GM12878 (cell line): ENCODE measurements around the gene AIF1L. TPM values are rescaled to one million over a fixed set of nuclear protein-coding genes. Genes with fewer than 3 reads are reported as not detected.

Source experiments
- ATAC-seq: fragments of 200-7000 bp; cut with Tn5 transposase; 3 replicates; pipeline ENCODE4 v1.9.1; 2020; ENCODE audit warnings: mild to moderate bottlenecking, moderate library complexity
- BruUV-seq: library from RNA; stranded (reverse); fragments of 400-500 nt; replicated peaks from 2 replicates; lab custom pipeline; 2021; lab: Mats Ljungman, UMichigan
- CTCF ChIA-PET: fragments of 300-600 bp; sonication (Branson Sonifier 250); formaldehyde crosslinking; extraction: SDS; loops from one replicate; lab custom pipeline; 2021; ENCODE audit warnings: inconsistent platforms; lab: Yijun Ruan, JAX
- POLR2A ChIA-PET: fragments of 350-600 bp; formaldehyde crosslinking; extraction: SDS; loops from one replicate; lab custom pipeline; 2021; ENCODE audit warnings: inconsistent platforms; lab: Charles Lee
- RAD21 ChIA-PET: fragments of 300-600 bp; sonication (Branson Sonifier 250); formaldehyde crosslinking; loops from one replicate; lab custom pipeline; 2023; ENCODE audit warnings: antibody characterized with exemption; ENCODE audit not compliant: unreplicated experiment; lab: Charles Lee
- SMC1A ChIA-PET: fragments of 300-600 bp; sonication (Branson Sonifier 250); formaldehyde crosslinking; loops from one replicate; lab custom pipeline; 2023; ENCODE audit not compliant: unreplicated experiment, uncharacterized antibody; lab: Charles Lee
- DNase-seq: peaks from one replicate; pipeline ENCODE4 v3.0.0-alpha.2; 2011; ENCODE audit warnings: low read depth, low spot score
- FAIRE-seq: peaks from 3 replicates; lab custom pipeline; 2011; peaks lifted over from hg19 to GRCh38; lab: Jason Lieb, UNC
- H2AFZ ChIP-seq: 2 replicates; pipeline ENCODE4 v1.6.0; 2011; ENCODE audit warnings: low read depth, low read length, control low read depth; ENCODE audit not compliant: control insufficient read depth
- H3K27ac ChIP-seq: 2 replicates; pipeline ENCODE4 v1.5.1; 2011; ENCODE audit warnings: control low read depth; ENCODE audit not compliant: control insufficient read depth, insufficient read depth
- H3K27me3 ChIP-seq, 2 experiments: replicated peaks in 1 of 2; 2 replicates each; pipeline versions ENCODE4 v1.6.0 to v1.6.1; 2011; ENCODE audit warnings: low read length in 1 of 2; ENCODE audit not compliant: control insufficient read depth in 2 of 2, insufficient read depth in 2 of 2
- H3K36me3 ChIP-seq, 2 experiments: 2 replicates each; pipeline ENCODE4 v1.5.1; 2011; ENCODE audit warnings: low read length in 1 of 2; ENCODE audit not compliant: control insufficient read depth in 2 of 2, insufficient read depth in 2 of 2
- H3K4me1 ChIP-seq: 2 replicates; pipeline ENCODE4 v1.6.1; 2011; ENCODE audit warnings: mild to moderate bottlenecking, low read length, moderate library complexity, mixed read lengths; ENCODE audit not compliant: control insufficient read depth, insufficient read depth
- H3K4me2 ChIP-seq: 2 replicates; pipeline ENCODE4 v1.6.0; 2011; ENCODE audit warnings: control low read depth; ENCODE audit not compliant: control insufficient read depth, insufficient read depth
- H3K4me3 ChIP-seq: fragments of 200-600 bp; sonication (generic); 2 replicates; pipeline ENCODE4 v1.5.1; 2016
- H3K79me2 ChIP-seq: 2 replicates; pipeline ENCODE4 v1.6.0; 2011; ENCODE audit warnings: low read length; ENCODE audit not compliant: control insufficient read depth, insufficient read depth
- H3K9ac ChIP-seq: 2 replicates; pipeline ENCODE4 v1.8.0; 2011; ENCODE audit warnings: low read length, control low read depth, mixed read lengths; ENCODE audit not compliant: control insufficient read depth, insufficient read depth
- H3K9me3 ChIP-seq: replicated peaks from 3 replicates; pipeline ENCODE4 v1.5.1; 2011; ENCODE audit warnings: mild to moderate bottlenecking, low read length; ENCODE audit not compliant: control insufficient read depth, insufficient read depth
- H4K20me1 ChIP-seq: 2 replicates; pipeline ENCODE4 v1.6.0; 2011; ENCODE audit not compliant: control insufficient read depth, insufficient read depth
- BHLHE40 ChIP-seq, 2 experiments: fragments of 450-650 bp in 1 of 2; IDR thresholded peaks; 2 replicates each; pipeline ENCODE4 v1.6.1; 2011 to 2017; ENCODE audit warnings: low read depth in 2 of 2, borderline replicate concordance in 1 of 2, improper control_type of control experiment in 1 of 2, low read length in 1 of 2, mild to moderate bottlenecking in 1 of 2
- DPF2 ChIP-seq: fragments of 450-650 bp; IDR thresholded peaks from 2 replicates; pipeline ENCODE4 v1.6.1; 2017; ENCODE audit warnings: mild to moderate bottlenecking
- JUND ChIP-seq: IDR thresholded peaks from 2 replicates; pipeline ENCODE4 v1.6.1; 2012; ENCODE audit warnings: low read depth, mild to moderate bottlenecking, low read length, improper control_type of control experiment, moderate library complexity
- NR2C1 ChIP-seq: fragments of 450-650 bp; IDR thresholded peaks from 2 replicates; pipeline ENCODE4 v1.6.1; 2017; ENCODE audit warnings: antibody characterized with exemption, mild to moderate bottlenecking, moderate library complexity
- NR2C2 ChIP-seq: IDR thresholded peaks from 2 replicates; pipeline ENCODE4 v1.6.1; 2011; ENCODE audit warnings: borderline replicate concordance, low read depth; ENCODE audit not compliant: control insufficient read depth, insufficient read length
- RB1 ChIP-seq: fragments of 450-650 bp; formaldehyde crosslinking; IDR thresholded peaks from 2 replicates; pipeline ENCODE4 v1.6.1; 2017; ENCODE audit warnings: mild to moderate bottlenecking, borderline replicate concordance
- RELB ChIP-seq: fragments of 450-650 bp; IDR thresholded peaks from 2 replicates; pipeline ENCODE4 v1.6.1; 2017; ENCODE audit warnings: low read depth, mild to moderate bottlenecking, moderate library complexity
- SMAD5 ChIP-seq: IDR thresholded peaks from 2 replicates; pipeline ENCODE4 v1.6.1; 2016; ENCODE audit warnings: antibody characterized with exemption, low read depth
- TBL1XR1 ChIP-seq: IDR thresholded peaks from 2 replicates; pipeline ENCODE4 v1.6.1; 2012; ENCODE audit warnings: low read depth, low read length, improper control_type of control experiment
- USF2 ChIP-seq: IDR thresholded peaks from 2 replicates; pipeline ENCODE4 v1.6.1; 2011; ENCODE audit warnings: low read depth, low read length, improper control_type of control experiment, borderline replicate concordance
- YY1 ChIP-seq: IDR thresholded peaks from 2 replicates; pipeline ENCODE4 v1.6.1; 2011; ENCODE audit warnings: low read depth, mild to moderate bottlenecking, low read length
- ZBTB11 ChIP-seq: fragments of 450-650 bp; formaldehyde crosslinking; IDR thresholded peaks from 2 replicates; pipeline ENCODE4 v1.5.0; 2022; ENCODE audit warnings: mild to moderate bottlenecking, missing genetic modification characterization
- WGBS: methylation state at CpG from one replicate; pipeline ENCODE4 v1.1.6; 2016; ENCODE audit warnings: low lambda C conversion rate; ENCODE audit not compliant: insufficient replicate concordance, insufficient coverage; ENCODE audit errors: missing lambda C conversion rate; 5-methylcytosine and 5-hydroxymethylcytosine counted together
- in situ Hi-C: fragments of 300-500 bp; cut with MboI; formaldehyde crosslinking; loops from 9 replicates; pipeline ENCODE4 v1.14.3; 2018; ENCODE audit warnings: mixed read lengths
- intact Hi-C: fragments of 100-400 bp; cut with micrococcal nuclease; formaldehyde crosslinking; loops from one replicate; pipeline ENCODE4 v1.14.2; 2022; ENCODE audit not compliant: unreplicated experiment
- polyA plus RNA-seq, 11 experiments: library from polyadenylated mRNA; depleted of rRNA in 4 of 11; unstranded in 6 of 11; stranded (reverse) in 5 of 11; fragments of >200 nt; fragmentation: Nextera tagmentation in 4 of 11; fragmentation: Illumina TruSeq in 1 of 11; extraction: Ambion mirVana in 4 of 11; extraction: Trizol in 1 of 11; gene quantifications; 1 replicate in 1 of 11; 2 replicates in 10 of 11; pipeline versions ENCODE4 v1.2.1 to v1.2.3, GENCODE V29; 2011 to 2016; ENCODE audit warnings: inconsistent platforms in 2 of 11, missing spikeins in 2 of 11, low read depth in 1 of 11
- total RNA-seq, 4 experiments: library from RNA; depleted of rRNA in 3 of 4; stranded (reverse); fragments of >200 nt in 3 of 4; fragmentation: Illumina TruSeq in 1 of 4; extraction: Trizol in 1 of 4; gene quantifications; 2 replicates each; pipeline versions ENCODE4 v1.2.1 to v1.2.3, GENCODE V29; 2013 to 2021
- TF ChIP-seq, protein P1 (sequence below): IDR thresholded peaks from 2 replicates; pipeline ENCODE4 v1.6.1; 2012; ENCODE audit warnings: low read depth, low read length, improper control_type of control experiment

AIF1L gene
- total and polyA plus RNA-seq, 10 of the 15 experiments (the other 5 are each of a cell fraction or from before 2014, with no cell fraction given) = 0.07 to 0.15 (median 0.08) TPM; not detected in 7

GRCh38 chr9:131081868-131082267 lies 14.5 kb upstream of the AIF1L start:
- FAIRE-seq = no peak
- 35% methylated on average over 9 of the region's 9 CpGs for WGBS
- no peaks in the 10 kb centered on the region for H3K36me3 ChIP-seq
- no peak overlapping the region for H3K4me3 ChIP-seq
- TF ChIP-seq RB1 (no peak), SMAD5 (no peak), NR2C1 (no peak), NR2C2 (no peak), TBL1XR1 (no peak), BHLHE40 (IDR thresholded peaks at IDR 0.05; ENCODE audit: borderline replicate concordance in 1 of 2, low read depth in 2 of 2, low read length in 1 of 2) (no peak), USF2 (no peak), DPF2 (no peak), YY1 (no peak), ZBTB11 (no peak), RELB (no peak), JUND (no peak)
- TF ChIP-seq, protein P1, sequence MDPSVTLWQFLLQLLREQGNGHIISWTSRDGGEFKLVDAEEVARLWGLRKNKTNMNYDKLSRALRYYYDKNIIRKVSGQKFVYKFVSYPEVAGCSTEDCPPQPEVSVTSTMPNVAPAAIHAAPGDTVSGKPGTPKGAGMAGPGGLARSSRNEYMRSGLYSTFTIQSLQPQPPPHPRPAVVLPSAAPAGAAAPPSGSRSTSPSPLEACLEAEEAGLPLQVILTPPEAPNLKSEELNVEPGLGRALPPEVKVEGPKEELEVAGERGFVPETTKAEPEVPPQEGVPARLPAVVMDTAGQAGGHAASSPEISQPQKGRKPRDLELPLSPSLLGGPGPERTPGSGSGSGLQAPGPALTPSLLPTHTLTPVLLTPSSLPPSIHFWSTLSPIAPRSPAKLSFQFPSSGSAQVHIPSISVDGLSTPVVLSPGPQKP = no peak
- intact Hi-C loops (no loop called here), in situ Hi-C loops (no loop called here)
- H3K4me1 ChIP-seq = no peaks in the 10 kb centered on the region
- no peaks in the 10 kb centered on the region; a peak in 1 of 4 replicates for H3K27me3 ChIP-seq
- no peaks in the 10 kb centered on the region for H3K9me3 ChIP-seq
- H4K20me1 ChIP-seq = no peaks in the 10 kb centered on the region
- H3K79me2 ChIP-seq = no peaks in the 10 kb centered on the region
- ChIA-PET SMC1A (no interaction called here), POLR2A (no interaction called here), RAD21 (no interaction called here), CTCF (no interaction called here)
- H3K4me2 ChIP-seq = no peak overlapping the region
- no peak overlapping the region for H3K27ac ChIP-seq
- no peak for ATAC-seq
- H2AFZ ChIP-seq = no peak overlapping the region
- H3K9ac ChIP-seq = no peak overlapping the region
- no peak for DNase-seq
- no TSS peak for BruUV-seq
